H9 (cell line): ENCODE data around the gene BRD1. TPM values are rescaled to one million over a fixed set of nuclear protein-coding genes. Genes with fewer than 3 reads are reported as not detected.

Experiments
- DNase-seq: peaks from one replicate; pipeline ENCODE4 v3.0.0-alpha.2; 2017
- H2AFZ ChIP-seq: one replicate; pipeline ENCODE4 v1.6.1; 2013; ENCODE audit warnings: mild to moderate bottlenecking, low read length, control low read depth, moderate library complexity
- H2AK5ac ChIP-seq: 2 replicates; pipeline ENCODE4 v1.6.1; 2013; ENCODE audit warnings: low read length, control low read depth, mixed read lengths; ENCODE audit not compliant: insufficient read length
- H2BK120ac ChIP-seq: one replicate; pipeline ENCODE4 v1.6.1; 2013; ENCODE audit warnings: low read depth, mild to moderate bottlenecking, low read length, control low read depth, inconsistent platforms; ENCODE audit not compliant: poor library complexity, severe bottlenecking
- H2BK12ac ChIP-seq: 2 replicates; pipeline ENCODE4 v1.6.1; 2013; ENCODE audit warnings: low read length, control low read depth, mixed read lengths, low read depth; ENCODE audit not compliant: insufficient read length
- H2BK15ac ChIP-seq: 2 replicates; pipeline ENCODE4 v1.6.1; 2013; ENCODE audit warnings: low read depth, low read length, control low read depth
- H2BK20ac ChIP-seq: one replicate; pipeline ENCODE4 v1.6.1; 2013; ENCODE audit warnings: low read depth, mild to moderate bottlenecking, low read length, control low read depth, inconsistent platforms; ENCODE audit not compliant: poor library complexity, severe bottlenecking
- H2BK5ac ChIP-seq: 2 replicates; pipeline ENCODE4 v1.6.1; 2013; ENCODE audit warnings: low read length, control low read depth, mixed read lengths; ENCODE audit not compliant: insufficient read length
- H3K14ac ChIP-seq: 2 replicates; pipeline ENCODE4 v1.6.1; 2013; ENCODE audit warnings: low read length, control low read depth; ENCODE audit not compliant: insufficient read depth
- H3K18ac ChIP-seq: 2 replicates; pipeline ENCODE4 v1.6.1; 2013; ENCODE audit warnings: low read depth, mild to moderate bottlenecking, mixed read lengths, low read length, control low read depth; ENCODE audit not compliant: insufficient read length
- H3K23ac ChIP-seq: 2 replicates; pipeline ENCODE4 v1.6.1; 2013; ENCODE audit warnings: low read length, control low read depth, mixed read lengths, low read depth; ENCODE audit not compliant: insufficient read length
- H3K23me2 ChIP-seq: 2 replicates; pipeline ENCODE4 v1.6.1; 2013; ENCODE audit warnings: low read depth, mild to moderate bottlenecking, mixed read lengths, low read length, control low read depth; ENCODE audit not compliant: insufficient read length, poor library complexity, severe bottlenecking
- H3K27ac ChIP-seq: 2 replicates; pipeline ENCODE4 v1.5.1; 2013; ENCODE audit warnings: low read length, control low read depth, mixed read lengths, low read depth; ENCODE audit not compliant: insufficient read length
- H3K27me3 ChIP-seq: 2 replicates; pipeline ENCODE4 v1.6.1; 2013; ENCODE audit warnings: low read length, control low read depth, inconsistent platforms; ENCODE audit not compliant: insufficient read depth
- H3K4ac ChIP-seq: 2 replicates; pipeline ENCODE4 v1.6.1; 2013; ENCODE audit warnings: low read depth, mild to moderate bottlenecking, control low read depth, inconsistent platforms, low read length, moderate library complexity
- H3K4me1 ChIP-seq: 2 replicates; pipeline ENCODE4 v1.6.1; 2013; ENCODE audit warnings: low read length, control low read depth, inconsistent platforms; ENCODE audit not compliant: insufficient read depth
- H3K4me2 ChIP-seq: 2 replicates; pipeline ENCODE4 v1.6.1; 2013; ENCODE audit warnings: low read length, control low read depth, mixed read lengths; ENCODE audit not compliant: insufficient read length, insufficient read depth
- H3K56ac ChIP-seq: 2 replicates; pipeline ENCODE4 v1.6.1; 2013; ENCODE audit warnings: low read depth, mild to moderate bottlenecking, mixed read lengths, low read length, control low read depth; ENCODE audit not compliant: insufficient read length
- H3K79me1 ChIP-seq: 2 replicates; pipeline ENCODE4 v1.6.1; 2013; ENCODE audit warnings: low read depth, mild to moderate bottlenecking, moderate library complexity, low read length, control low read depth, inconsistent platforms; ENCODE audit not compliant: insufficient read depth, poor library complexity, severe bottlenecking
- H3K79me2 ChIP-seq: 2 replicates; pipeline ENCODE4 v1.6.1; 2013; ENCODE audit warnings: low read length, control low read depth, inconsistent platforms; ENCODE audit not compliant: insufficient read depth
- H3K9ac ChIP-seq: 2 replicates; pipeline ENCODE4 v1.6.1; 2013; ENCODE audit warnings: low read length, control low read depth, mixed read lengths; ENCODE audit not compliant: insufficient read length; ENCODE audit errors: extremely low read depth
- H3K9me3 ChIP-seq: one replicate; pipeline ENCODE4 v1.6.1; 2013; ENCODE audit warnings: low read depth, low read length, inconsistent platforms; ENCODE audit not compliant: control insufficient read depth
- H3T11ph ChIP-seq: one replicate; pipeline ENCODE4 v1.6.1; 2013; ENCODE audit warnings: mild to moderate bottlenecking, low read length, control low read depth, inconsistent platforms
- H4K20me1 ChIP-seq: one replicate; pipeline ENCODE4 v1.6.1; 2013; ENCODE audit not compliant: control insufficient read depth, insufficient read length, insufficient read depth
- H4K5ac ChIP-seq: 2 replicates; pipeline ENCODE4 v1.6.1; 2013; ENCODE audit warnings: low read depth, mild to moderate bottlenecking, mixed read lengths, low read length, control low read depth; ENCODE audit not compliant: insufficient read length
- H4K8ac ChIP-seq: replicated peaks from 2 replicates; pipeline ENCODE4 v1.6.1; 2013; ENCODE audit warnings: low read length, control low read depth, mixed read lengths, low read depth; ENCODE audit not compliant: insufficient read length
- H4K91ac ChIP-seq: 2 replicates; pipeline ENCODE4 v1.6.1; 2013; ENCODE audit warnings: low read depth, mild to moderate bottlenecking, moderate library complexity, mixed read lengths, low read length, control low read depth; ENCODE audit not compliant: insufficient read length
- H3K27ac Mint-ChIP-seq, 3 experiments: 2 replicates in 2 of 3; 3 replicates in 1 of 3; pipeline ENCODE4 v1.8.0; 2020 to 2021; ENCODE audit warnings: mixed read lengths in 3 of 3, mild to moderate bottlenecking in 1 of 3, moderate library complexity in 1 of 3
- H3K27me3 Mint-ChIP-seq: 2 replicates; pipeline ENCODE4 v1.8.0; 2021; ENCODE audit warnings: low read depth, mild to moderate bottlenecking, moderate library complexity, mixed read lengths
- H3K36me3 Mint-ChIP-seq, 3 experiments: 2 replicates in 2 of 3; 3 replicates in 1 of 3; pipeline ENCODE4 v1.8.0; 2020 to 2021; ENCODE audit warnings: low read depth in 3 of 3, mixed read lengths in 3 of 3; ENCODE audit not compliant: insufficient read depth in 1 of 3
- H3K4me1 Mint-ChIP-seq, 2 experiments: 2 replicates each; pipeline ENCODE4 v1.8.0; 2020; ENCODE audit warnings: mixed read lengths in 2 of 2
- H3K4me3 Mint-ChIP-seq, 2 experiments: 2 replicates in 1 of 2; 3 replicates in 1 of 2; pipeline ENCODE4 v1.8.0; 2020 to 2021; ENCODE audit warnings: mild to moderate bottlenecking in 2 of 2, mixed read lengths in 2 of 2, moderate library complexity in 1 of 2
- H3K9me3 Mint-ChIP-seq, 2 experiments: 2 replicates in 1 of 2; 3 replicates in 1 of 2; pipeline ENCODE4 v1.8.0; 2020; ENCODE audit warnings: mild to moderate bottlenecking in 2 of 2, mixed read lengths in 2 of 2, moderate library complexity in 1 of 2
- WGBS: extraction: QIAGEN DNeasy Blood & Tissue Kit; methylation state at CpG from one replicate; pipeline ENCODE4 v1.1.7; 2013; ENCODE audit warnings: missing lambda C conversion rate, low lambda C conversion rate, mixed read lengths; ENCODE audit not compliant: insufficient read length; ENCODE audit errors: extremely low coverage; 5-methylcytosine and 5-hydroxymethylcytosine counted together
- total RNA-seq: library from RNA; stranded (reverse); gene quantifications from 2 replicates; pipeline ENCODE4 v1.2.1, GENCODE V29; 2021
- TF ChIP-seq, protein P1 (sequence below): fragments of 200-600 bp; sonication (generic); conservative IDR thresholded peaks from 3 replicates; pipeline ENCODE4 v1.8.0; 2021; ENCODE audit warnings: antibody characterized with exemption, mild to moderate bottlenecking

The BRD1 gene
- total RNA-seq, 1 experiment from 2014 or later, result 51.3 TPM

DNA sequence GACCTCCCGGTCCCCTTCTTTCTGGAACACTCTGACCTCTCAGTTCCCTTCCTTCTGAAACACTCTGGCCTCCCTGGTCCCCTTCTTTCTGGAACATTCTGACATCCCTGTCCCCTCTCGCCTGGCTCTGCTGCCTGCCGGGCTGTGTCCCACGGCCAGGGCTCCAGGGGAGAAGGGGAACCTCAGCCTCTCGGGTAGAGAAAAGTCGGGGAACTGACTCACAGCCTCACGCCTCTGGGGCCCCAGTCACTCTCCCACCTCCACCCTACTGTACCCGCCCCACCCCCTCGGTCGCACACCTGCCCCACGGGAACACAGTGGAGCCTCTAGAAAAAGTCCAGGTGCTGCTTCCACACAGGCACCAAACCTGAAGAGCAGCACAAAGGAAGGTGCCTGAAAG is 93.3 kb downstream of the BRD1 start:
- H3K9me3 ChIP-seq, result no peaks in the 10 kb centered on the region
- no peak overlapping the region for H2BK15ac ChIP-seq
- H3K36me3 Mint-ChIP-seq, result peaks cover 0 to under 1% (median 0%) of the 10 kb centered on the region in 3 experiments; a peak in 3 of 7 replicates
- no peak overlapping the region for H3K27ac ChIP-seq
- H3T11ph ChIP-seq, result no peak overlapping the region
- H3K4me1 ChIP-seq, result 0 out of 2 replicates have a peak, but pooled peaks cover 3% of the 10 kb centered on the region
- no peak overlapping the region for H4K8ac ChIP-seq
- TF ChIP-seq, protein P1, sequence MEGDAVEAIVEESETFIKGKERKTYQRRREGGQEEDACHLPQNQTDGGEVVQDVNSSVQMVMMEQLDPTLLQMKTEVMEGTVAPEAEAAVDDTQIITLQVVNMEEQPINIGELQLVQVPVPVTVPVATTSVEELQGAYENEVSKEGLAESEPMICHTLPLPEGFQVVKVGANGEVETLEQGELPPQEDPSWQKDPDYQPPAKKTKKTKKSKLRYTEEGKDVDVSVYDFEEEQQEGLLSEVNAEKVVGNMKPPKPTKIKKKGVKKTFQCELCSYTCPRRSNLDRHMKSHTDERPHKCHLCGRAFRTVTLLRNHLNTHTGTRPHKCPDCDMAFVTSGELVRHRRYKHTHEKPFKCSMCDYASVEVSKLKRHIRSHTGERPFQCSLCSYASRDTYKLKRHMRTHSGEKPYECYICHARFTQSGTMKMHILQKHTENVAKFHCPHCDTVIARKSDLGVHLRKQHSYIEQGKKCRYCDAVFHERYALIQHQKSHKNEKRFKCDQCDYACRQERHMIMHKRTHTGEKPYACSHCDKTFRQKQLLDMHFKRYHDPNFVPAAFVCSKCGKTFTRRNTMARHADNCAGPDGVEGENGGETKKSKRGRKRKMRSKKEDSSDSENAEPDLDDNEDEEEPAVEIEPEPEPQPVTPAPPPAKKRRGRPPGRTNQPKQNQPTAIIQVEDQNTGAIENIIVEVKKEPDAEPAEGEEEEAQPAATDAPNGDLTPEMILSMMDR, result no peak
- H3K56ac ChIP-seq, result no peak overlapping the region
- peaks cover 5 to 7% of the 10 kb centered on the region in 2 experiments for H3K4me1 Mint-ChIP-seq
- no peaks in the 10 kb centered on the region for H3K79me1 ChIP-seq
- peaks cover 21 to 26% of the 10 kb centered on the region in 2 experiments for H3K9me3 Mint-ChIP-seq
- no peak overlapping the region for H3K9ac ChIP-seq
- no peak overlapping the region for H2BK12ac ChIP-seq
- H4K91ac ChIP-seq, result no peak overlapping the region
- H3K79me2 ChIP-seq, result no peaks in the 10 kb centered on the region
- WGBS, result no CpG with 5 or more reads among the region's 11 CpGs
- no peak for DNase-seq
- H3K4ac ChIP-seq, result no peak overlapping the region
- no peak overlapping the region for H2AFZ ChIP-seq
- no peak overlapping the region for H2AK5ac ChIP-seq
- no peaks in the 10 kb centered on the region; the same call in 1 of the 2 replicates for H3K27me3 ChIP-seq
- H3K4me2 ChIP-seq, result no peak overlapping the region
- H3K18ac ChIP-seq, result no peak overlapping the region
- H3K27ac Mint-ChIP-seq, result no peak overlapping the region
- H3K4me3 Mint-ChIP-seq, result no peak overlapping the region
- no peaks in the 10 kb centered on the region for H4K20me1 ChIP-seq
- H4K5ac ChIP-seq, result no peak overlapping the region
- H3K23me2 ChIP-seq, result no peaks in the 10 kb centered on the region
- no peak overlapping the region for H2BK20ac ChIP-seq
- no peak overlapping the region for H2BK5ac ChIP-seq
- H3K23ac ChIP-seq, result no peak overlapping the region
- peaks cover 63% of the 10 kb centered on the region for H3K27me3 Mint-ChIP-seq
- H3K14ac ChIP-seq, result no peak overlapping the region
- no peak overlapping the region for H2BK120ac ChIP-seq
